Measurements from ENCODE around the gene ZNF576.
A peak's percentile ranks its signal among the peaks of the same experiment; 100 is the strongest.
"Not testable (repeated sequence)": the region's sequence is repeated elsewhere in the genome, so short reads cannot be mapped to it uniquely, and the experiment has no call there.

Gene ZNF576

GRCh38 chr19:43599635-43600295 is 3.4 kb downstream of the ZNF576 start:
- DNase-seq (ENCODE audit: low read depth, low spot score) = no peak

- not testable (repeated sequence) for DNase-seq (ENCODE audit: low read depth, low spot score)
These were observed 3.9 kb downstream of the ZNF576 start for GRCh38 chr19:43600326-43600725.

GRCh38 chr19:43605875-43606568 is 9.6 kb downstream of the ZNF576 start:
- no peak for DNase-seq (ENCODE audit: low read depth, low spot score)

- DNase-seq (ENCODE audit: low read depth, low spot score) = no peak
These were observed 10.3 kb downstream of the ZNF576 start for GRCh38 chr19:43606569-43607229.

GRCh38 chr19:43607238-43608205 is 11.1 kb downstream of the ZNF576 start:
- no peak for DNase-seq (ENCODE audit: low read depth, low spot score)

- no peak for DNase-seq (ENCODE audit: low read depth, low spot score)
These were observed 13.5 kb downstream of the ZNF576 start for GRCh38 chr19:43609872-43610271.

GRCh38 chr19:43610493-43610892 is 14.1 kb downstream of the ZNF576 start:
- peak; percentile 83 for DNase-seq (ENCODE audit: low read depth, low spot score)

GRCh38 chr19:43611788-43612187 is 15.4 kb downstream of the ZNF576 start, which contains the start of gene SRRM5:
TSS of gene SRRM5 (plus strand) at chr19:43612088. CDS start at chr19:43612122, 34 bp downstream.
- no peak for DNase-seq (ENCODE audit: low read depth, low spot score)

GRCh38 chr19:43612374-43612773 is 16.0 kb downstream of the ZNF576 start:
- DNase-seq (ENCODE audit: low read depth, low spot score) = no peak

GRCh38 chr19:43616306-43616705 is 19.9 kb downstream of the ZNF576 start:
- DNase-seq (ENCODE audit: low read depth, low spot score) = no peak

- DNase-seq (ENCODE audit: low read depth, low spot score) = no peak
These were observed 20.6 kb downstream of the ZNF576 start for GRCh38 chr19:43616954-43617353.

DNA sequence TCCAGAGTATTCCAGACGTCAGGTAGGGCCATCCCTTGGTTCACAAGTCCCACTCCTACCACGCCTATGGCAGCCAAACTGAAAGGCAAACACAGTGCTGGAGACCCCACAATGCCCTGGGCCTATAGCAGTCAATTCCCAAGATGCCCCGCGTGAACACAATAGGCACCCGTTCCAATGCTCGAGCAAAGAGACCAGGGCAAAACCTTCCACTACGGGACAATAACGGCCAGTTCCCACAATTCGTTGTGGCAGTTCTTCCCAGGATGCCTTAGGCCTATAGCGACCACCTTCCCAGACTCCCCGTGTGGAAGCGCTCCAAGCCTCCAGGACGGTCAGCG is 22.5 kb downstream of the ZNF576 start:
- DNase-seq (ENCODE audit: low read depth, low spot score) = no peak

DNA sequence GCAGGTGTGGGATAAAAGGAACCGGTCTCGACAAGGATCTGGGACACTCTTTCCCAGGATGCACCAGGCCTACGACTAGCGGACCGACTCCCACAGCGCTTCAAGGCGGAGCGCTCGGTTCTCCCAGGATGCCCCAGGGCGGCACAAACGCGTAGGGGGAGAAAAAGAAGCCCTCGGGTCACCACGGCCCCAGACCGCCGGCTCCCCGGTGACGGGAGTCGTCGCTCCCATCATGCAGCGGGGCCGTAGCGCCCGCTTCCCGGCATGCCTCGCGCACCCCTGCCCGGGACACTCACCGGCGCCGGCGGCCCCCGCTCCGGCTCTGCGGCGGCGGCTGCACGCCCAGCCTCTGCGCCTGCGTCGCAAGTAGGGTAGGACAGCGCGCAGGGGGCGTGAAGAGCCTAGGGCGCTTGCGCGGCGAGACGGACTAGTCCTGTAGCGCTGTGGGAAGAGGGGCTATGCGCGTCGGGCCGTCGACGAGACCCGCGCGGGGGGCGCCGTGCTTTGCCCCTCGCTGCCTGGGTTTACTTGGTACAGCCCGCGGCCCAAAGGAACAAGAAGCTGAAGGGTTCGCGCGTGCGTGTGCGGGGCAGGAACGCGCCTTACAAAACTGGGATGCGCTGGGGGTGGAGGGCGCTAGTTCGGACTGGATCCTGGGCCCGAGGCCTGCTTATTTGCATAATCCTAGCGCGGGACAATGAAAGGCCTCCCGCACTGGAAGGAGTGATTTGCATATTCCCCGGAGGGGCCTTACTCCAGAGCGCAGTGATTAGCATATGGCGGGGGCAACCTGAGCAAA is 23.1 kb downstream of the ZNF576 start, which contains the start of gene ZNF428:
Gene ZNF428 (minus strand): TSS at position 368 of the 799 bp plus-strand sequence. CDS start 5,325 bp downstream, outside the sequence.
- DNase-seq (ENCODE audit: low read depth, low spot score) = peak; percentile 70

- DNase-seq (ENCODE audit: low read depth, low spot score) = no peak
These were observed 23.9 kb downstream of the ZNF576 start for GRCh38 chr19:43620061-43621001.

DNA sequence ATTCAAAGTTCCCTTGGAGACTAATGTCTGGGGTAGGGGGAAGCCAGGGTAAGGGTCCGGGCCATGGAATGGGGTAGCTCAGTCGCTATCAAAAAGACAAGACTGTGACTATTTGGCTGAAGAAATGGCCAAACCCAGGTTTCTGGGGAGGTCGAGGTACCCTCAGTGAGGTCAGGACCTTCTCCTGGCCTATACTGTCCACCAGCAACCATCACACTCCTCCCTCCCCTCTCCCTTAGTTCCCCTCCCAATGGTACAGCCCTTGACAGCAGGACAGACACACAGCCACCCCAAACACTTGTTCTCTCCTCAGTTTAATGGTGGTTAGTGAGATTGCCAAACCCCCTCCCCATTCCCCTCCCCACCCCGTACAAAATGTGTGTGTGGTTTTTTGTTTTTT is 25.7 kb downstream of the ZNF576 start:
- no peak for DNase-seq (ENCODE audit: low read depth, low spot score)

DNA sequence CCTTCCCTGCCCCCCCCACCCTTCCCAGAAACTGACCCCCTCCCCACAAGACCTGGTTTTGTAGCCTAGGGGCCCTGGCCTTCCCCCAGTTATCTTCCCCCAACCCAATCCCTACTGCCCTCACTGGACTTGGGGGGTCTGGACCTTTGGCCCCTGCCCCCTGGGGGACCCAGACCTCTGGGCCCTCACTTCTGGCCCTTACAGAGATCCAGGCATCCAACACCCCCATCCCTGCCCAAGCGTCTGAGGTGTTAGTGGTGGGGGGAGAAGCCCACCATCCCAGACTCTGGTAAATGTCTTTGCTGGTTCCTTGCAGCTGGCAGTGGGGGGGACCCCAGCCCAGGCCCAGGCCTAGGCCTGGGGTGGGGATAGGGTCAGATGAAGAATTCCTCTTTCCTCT is 26.6 kb downstream of the ZNF576 start:
- DNase-seq (ENCODE audit: low read depth, low spot score) = no peak

GRCh38 chr19:43623889-43624670 is 27.7 kb downstream of the ZNF576 start:
- no peak for DNase-seq (ENCODE audit: low read depth, low spot score)

DNA sequence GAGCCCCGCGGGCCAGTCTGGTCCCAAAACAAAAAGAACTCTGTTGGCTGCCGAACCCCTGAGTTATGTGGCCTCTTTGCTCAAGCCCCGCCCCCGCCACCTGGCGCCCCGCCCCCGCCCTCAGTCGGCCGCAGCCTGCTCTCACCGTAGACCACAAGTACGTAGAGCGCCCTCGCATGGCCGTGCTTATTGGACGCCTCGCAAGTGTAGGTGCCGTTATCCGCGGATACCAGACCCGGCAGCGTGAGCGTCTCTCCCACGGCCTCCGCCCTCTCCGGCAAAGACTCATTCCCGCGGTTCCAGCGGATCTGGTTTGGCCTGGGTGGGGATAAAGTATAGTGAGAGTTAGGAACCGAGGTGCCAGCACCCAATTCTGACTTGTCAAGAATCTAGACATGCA is 28.5 kb downstream of the ZNF576 start:
- DNase-seq (ENCODE audit: low read depth, low spot score) = no peak
